Measurements from ENCODE around the gene PYGM.

The PYGM gene

GRCh38 chr11:64767344-64768299, 7.8 kb upstream of the PYGM start:
- DNase-seq (ENCODE audit: low read depth in 2 of 2) = peak; percentile 52 to 84

DNA sequence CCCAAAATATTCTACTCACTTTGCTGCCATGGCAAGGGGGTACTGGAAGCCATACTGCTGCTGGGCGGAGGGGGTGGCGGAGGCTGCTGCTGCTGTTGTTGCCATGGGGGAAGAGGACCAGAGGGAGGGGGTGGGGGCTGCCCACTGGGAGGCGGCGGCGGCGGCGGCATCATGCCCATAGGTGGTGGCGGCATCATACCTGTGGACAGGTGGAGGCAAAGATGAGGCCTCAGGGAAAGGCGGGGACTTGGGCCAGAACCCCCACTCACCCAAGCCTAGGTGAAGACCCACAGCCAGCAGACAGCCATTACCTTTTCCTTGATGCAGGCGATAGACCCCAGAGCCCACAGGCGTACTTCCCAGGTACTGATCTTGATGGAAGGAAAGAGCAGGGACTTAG, 7.1 kb upstream of the PYGM start:
- DNase-seq (ENCODE audit: low read depth in 2 of 2) = no peak

DNA sequence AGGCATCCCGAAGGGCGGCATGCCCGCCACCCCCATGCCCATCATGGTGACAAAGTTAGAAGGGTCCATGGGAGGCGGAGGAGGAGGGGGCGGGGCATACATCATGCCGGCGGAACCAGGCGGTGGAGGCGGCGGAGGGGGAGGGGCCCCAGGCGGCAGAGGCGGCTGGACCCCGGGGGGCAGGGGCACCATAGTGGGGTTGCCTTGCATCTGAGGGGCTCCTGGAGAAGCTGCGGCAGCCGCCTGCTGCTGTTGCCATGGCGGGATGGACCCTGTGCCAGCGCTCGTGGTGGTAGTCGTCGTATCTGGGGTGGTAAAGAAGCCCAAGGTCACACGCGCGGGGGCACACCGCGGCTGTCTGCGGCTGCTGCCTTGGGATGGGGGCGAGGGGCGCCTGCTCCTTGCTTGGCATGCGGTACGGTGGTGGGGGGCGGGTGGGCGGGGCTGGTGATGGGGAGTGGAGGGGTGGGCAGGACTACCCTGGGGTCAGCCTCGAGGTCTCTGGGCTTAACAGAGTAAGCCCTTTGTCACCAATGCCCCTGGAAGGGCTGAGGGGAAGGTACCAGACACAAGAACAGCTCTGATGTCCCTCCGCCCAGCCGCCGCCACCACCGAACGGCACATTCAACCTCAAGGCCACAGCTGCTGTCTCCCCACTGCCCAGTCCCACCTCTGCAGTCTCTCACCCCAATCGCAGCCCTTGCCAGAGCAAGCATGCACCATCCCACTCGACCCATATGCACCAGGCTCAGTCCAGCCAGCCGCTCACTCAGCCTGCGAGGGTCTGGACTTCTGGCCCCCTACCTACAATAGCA, 6.3 kb upstream of the PYGM start:
- DNase-seq (ENCODE audit: low read depth in 2 of 2) = no peak

- no peak for DNase-seq (ENCODE audit: low read depth in 2 of 2)
Observed at GRCh38 chr11:64765291-64765850, 5.6 kb upstream of the PYGM start.

GRCh38 chr11:64764753-64765152, 5.0 kb upstream of the PYGM start:
- DNase-seq (ENCODE audit: low read depth in 2 of 2) = no peak

DNA sequence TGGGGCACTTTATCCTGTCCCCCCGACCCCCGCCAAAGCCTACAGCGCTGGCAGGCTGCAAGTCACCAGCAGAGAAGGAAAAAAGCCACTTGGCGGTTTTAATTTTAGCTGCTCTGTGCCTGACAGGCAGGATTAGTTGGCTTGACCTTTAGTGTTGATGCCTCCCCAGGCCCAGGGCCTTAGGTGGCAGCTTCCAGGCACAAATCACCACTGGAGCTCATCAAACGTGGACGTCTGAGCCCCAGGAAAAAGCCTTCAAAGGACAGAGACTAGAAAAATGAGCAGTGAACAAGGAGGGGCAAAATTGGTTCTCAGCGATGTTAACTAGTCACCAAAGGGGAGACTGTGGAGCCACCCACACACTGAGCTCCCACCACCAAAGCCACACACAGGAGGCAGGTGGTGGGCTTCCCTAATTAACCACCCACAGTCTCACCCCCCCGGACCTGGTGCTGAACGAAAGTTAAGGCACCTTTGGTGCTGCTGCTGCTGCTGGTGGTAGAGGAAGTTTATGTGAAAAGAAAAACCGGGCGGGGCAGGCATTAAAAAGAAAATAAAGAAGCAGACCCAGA, 4.4 kb upstream of the PYGM start:
- DNase-seq (ENCODE audit: low read depth in 2 of 2) = no peak

- DNase-seq (ENCODE audit: low read depth in 2 of 2) = no peak
Observed at GRCh38 chr11:64763526-64764039, 3.8 kb upstream of the PYGM start.

DNA sequence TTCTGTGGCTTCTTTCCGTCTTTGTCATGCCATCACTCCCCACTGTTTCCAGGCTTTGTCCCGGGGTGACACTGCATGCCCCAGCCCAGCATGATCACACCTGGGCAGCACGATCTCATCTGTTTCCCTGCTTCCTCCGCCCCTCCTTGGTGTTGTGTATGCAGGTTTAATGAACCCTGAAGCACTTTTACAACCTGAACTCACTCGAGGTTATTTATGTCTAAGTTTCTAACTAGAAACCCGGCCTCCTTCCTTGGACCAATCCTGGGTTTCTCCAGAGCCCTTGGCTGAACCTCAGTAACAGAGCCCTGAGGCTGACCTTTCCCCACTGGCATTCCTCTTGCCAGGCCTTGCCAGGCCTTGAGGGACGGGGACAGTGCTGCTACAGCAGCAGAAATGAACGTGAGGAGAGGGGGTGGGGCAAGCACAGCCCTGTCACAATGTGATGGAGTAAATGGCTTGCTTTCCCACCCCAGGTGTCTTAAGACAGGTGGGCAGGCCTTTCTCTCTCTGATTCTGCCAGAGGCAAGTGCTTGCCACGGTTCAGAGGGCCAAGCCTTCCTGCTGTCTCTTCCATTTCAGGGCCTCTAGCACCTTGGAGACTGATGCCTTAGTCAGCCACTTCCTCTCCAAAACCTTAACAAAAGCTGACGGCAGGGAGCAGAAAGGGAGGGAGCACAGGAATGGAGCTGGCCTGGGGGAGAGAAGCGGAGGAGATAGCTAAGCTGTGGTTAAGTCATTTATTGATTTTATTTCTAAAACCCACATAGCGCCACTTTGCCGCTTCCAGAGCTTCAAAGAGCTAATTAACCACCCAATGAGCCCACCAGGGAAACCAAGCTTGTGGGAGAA, 3.1 kb upstream of the PYGM start:
- no peak for DNase-seq (ENCODE audit: low read depth in 2 of 2)

- DNase-seq (ENCODE audit: low read depth in 2 of 2) = no peak
Observed at GRCh38 chr11:64762277-64762673, 2.5 kb upstream of the PYGM start.

DNA sequence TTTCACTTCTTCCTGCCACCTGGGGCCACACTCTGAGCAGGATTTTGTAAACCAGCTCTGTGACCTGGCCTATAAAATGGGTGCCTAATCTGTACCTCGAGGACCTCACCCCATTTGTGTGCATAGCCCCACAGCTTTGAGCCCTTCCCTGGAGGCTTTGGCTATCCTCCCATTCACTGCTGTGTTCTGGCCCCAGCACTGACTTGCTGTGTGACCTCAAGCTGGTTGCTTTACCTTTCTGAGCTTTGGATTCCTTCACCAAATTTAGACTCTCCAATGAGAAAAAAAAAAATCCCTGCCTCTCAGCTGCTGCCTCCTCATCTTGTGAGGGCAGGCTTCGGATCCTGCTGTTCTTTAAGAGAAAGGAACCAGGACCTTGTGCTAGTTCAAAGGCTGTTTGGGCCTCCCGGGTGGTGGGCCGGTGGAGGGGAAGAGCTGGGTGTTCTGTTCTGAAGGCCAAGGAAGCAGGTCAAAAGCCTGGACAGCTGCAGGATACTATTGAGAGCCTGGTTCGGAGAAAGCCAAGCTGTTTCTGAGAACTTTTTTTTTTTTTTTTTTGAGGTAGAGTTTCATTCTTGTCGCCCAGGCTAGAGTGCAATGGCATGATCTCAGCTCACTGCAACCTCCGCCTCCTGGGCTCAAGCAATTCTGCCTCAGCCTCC, 1.1 kb upstream of the PYGM start:
- DNase-seq (ENCODE audit: low read depth in 2 of 2) = no peak

- DNase-seq (ENCODE audit: low read depth in 2 of 2) = no peak
Observed at GRCh38 chr11:64759131-64759721, 548 bp downstream of the PYGM start.

- no peak for DNase-seq (ENCODE audit: low read depth in 2 of 2)
Observed at GRCh38 chr11:64758330-64759079, 1.3 kb downstream of the PYGM start.

DNA sequence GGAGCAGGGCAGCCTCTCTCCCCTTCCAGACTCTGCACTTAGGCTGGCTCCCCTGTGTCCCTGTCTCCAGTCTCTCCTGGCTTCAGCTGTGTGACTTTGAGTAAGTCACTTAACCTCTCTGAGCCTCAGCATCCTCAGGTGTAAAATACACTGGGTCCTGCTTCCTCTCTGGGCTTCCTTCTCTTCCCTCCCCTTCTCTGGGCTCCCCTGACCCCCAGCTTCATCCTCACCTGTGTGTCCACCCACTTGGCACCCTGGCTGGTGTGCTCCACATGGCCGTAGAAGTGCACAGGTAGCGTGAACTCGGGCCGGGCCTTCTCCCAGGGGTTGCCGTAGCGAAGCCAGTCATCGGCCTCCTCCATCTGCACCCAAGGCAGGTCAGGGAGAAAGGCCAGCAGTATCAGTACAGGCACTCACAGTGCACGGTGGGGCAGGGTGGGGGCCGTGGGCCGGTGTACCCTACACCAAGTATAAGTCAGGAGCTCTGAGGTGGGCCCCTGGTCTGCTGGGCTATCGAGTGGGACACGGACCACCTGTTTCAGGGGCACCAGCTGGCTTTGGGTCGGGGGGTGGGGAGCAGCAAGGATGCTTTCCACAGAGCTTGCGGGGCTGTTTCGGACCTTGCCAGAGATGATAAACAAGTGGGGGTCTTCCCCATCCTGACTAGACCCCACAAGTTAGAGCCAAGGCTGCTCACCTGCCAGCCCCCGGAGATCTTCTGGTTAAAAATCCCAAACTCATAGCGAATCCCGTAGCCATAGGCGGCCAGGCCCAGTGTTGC, 2.0 kb downstream of the PYGM start:
- DNase-seq (ENCODE audit: low read depth in 2 of 2) = no peak

- no peak for DNase-seq (ENCODE audit: low read depth in 2 of 2)
Observed at GRCh38 chr11:64755681-64756361, 4.0 kb downstream of the PYGM start.

- no peak for DNase-seq (ENCODE audit: low read depth in 2 of 2)
Observed at GRCh38 chr11:64754919-64755662, 4.7 kb downstream of the PYGM start.

DNA sequence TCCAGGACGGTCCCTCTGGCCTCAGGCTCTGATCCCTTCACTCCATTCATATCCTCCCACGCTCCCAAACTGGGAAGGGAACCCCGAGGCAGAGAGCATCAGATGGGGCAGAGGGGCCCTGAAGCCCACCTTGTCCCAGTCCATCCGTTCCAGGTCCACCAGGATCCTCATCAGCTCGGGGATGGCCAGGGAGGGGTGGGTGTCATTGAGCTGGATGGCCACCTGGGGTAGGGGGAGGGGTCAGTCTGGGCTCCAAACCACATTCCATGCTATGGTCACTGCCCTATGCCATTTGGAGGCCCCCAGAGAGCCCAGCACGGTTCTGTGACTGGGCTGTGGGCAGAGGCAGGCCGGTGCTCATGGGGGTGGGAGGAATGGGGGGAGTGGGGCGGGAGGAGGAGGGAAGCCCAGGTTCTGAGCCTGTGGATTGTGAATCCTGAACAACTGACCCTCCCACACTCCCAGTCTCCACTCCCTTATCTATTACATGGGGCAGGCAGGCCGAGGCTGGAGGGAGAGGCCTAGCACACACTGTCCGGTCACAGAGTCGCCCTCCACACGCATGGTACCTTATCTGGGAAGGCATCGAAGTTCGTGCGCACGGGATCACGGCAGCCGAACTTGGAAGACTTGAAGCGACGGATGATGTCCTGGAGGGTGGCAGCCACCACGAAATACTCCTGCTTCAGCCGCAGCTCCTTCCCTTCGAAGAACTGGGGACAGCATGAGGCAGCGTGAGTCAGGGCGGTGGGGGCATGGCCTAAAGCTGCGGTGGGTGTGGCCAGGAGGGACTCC, 5.5 kb downstream of the PYGM start:
- DNase-seq (ENCODE audit: low read depth in 2 of 2) = no peak

Measured in stimulated activated CD4-positive, alpha-beta T cell treated with anti-CD3 and anti-CD28 coated beads, Interleukin-12 subunit alpha, Interleukin-12 subunit beta, amount 100 ng/mL, for 24 hours (primary cell).